Left ventricle myocardium inferior (tissue), 1 donor: ENCODE results near the gene CHMP1B. TPM values are rescaled to one million over a fixed set of nuclear protein-coding genes. Genes with fewer than 3 reads are reported as not detected.

Source experiments
- DNase-seq: peaks from one replicate; pipeline ENCODE4 v3.0.0-alpha.2; 2020
- H3K27ac ChIP-seq: fragments of 200-600 bp; replicated peaks from 2 replicates; pipeline ENCODE4 v1.8.0; 2021
- H3K27me3 ChIP-seq: fragments of 200-600 bp; 2 replicates; pipeline ENCODE4 v1.8.0; 2021; ENCODE audit warnings: low read depth
- H3K36me3 ChIP-seq: fragments of 200-600 bp; 2 replicates; pipeline ENCODE4 v1.8.0; 2021
- H3K4me1 ChIP-seq: fragments of 200-600 bp; 2 replicates; pipeline ENCODE4 v1.8.0; 2021
- H3K4me3 ChIP-seq: fragments of 200-600 bp; 2 replicates; pipeline ENCODE4 v1.8.0; 2021; ENCODE audit warnings: mild to moderate bottlenecking, moderate library complexity
- H3K9me3 ChIP-seq: fragments of 200-600 bp; replicated peaks from 2 replicates; pipeline ENCODE4 v1.8.0; 2021
- intact Hi-C: fragments of 100-400 bp; cut with micrococcal nuclease; formaldehyde crosslinking; loops from one replicate; pipeline ENCODE4 v1.11.0; 2022
- total RNA-seq: library from RNA; stranded (reverse); fragmentation: NEBNext Ultra II Directional; extraction: Animal tissue kit (Norgen Biotek cat#: 25700); gene quantifications from one replicate; pipeline ENCODE4 v1.2.1, GENCODE V29; 2021
- TF ChIP-seq, protein P1 (sequence below): fragments of 200-600 bp; IDR thresholded peaks from 2 replicates; pipeline ENCODE4 v1.8.0; 2021; ENCODE audit warnings: antibody characterized with exemption, mild to moderate bottlenecking, borderline replicate concordance
- donor health status: DM: no; HTN: yes; CAD: no; lungs with severe emphysema.

The CHMP1B gene
- total RNA-seq, 1 donor from 2014 or later: 30.4 TPM

DNA sequence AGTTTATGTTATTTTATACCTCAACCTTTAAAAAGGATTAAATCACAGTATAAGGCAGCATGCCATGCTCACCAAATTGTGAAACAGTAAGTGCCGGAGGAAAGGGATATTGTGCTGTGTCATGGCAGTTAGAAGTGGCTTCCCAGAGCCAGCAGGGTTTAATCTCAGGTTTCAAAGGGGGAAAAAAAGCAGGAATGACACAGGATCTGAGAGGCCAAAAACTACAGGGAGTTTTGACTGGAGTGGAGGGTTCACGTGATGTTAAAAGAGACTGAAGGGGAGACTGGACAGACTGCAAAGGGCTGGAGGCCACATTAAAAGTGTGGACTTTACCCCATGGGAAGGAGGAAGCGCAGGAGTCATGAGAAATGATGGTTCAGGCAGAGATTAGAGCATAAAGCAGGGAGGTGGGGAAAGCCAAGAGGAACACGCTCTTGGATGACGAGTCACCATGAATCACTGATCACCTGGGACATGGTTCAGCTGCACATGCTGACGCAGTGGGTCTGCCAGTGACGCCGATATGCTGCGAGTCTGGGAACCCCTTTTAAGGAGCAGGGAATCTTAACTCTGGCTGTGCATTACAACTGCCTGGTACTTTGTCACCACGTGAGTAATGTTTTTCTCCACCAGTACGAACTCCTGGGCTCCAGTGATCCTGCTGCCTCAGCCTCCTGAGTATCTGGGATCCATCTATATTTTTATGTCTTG lies 6.1 kb downstream of the CHMP1B start:
- TF ChIP-seq, protein P1, sequence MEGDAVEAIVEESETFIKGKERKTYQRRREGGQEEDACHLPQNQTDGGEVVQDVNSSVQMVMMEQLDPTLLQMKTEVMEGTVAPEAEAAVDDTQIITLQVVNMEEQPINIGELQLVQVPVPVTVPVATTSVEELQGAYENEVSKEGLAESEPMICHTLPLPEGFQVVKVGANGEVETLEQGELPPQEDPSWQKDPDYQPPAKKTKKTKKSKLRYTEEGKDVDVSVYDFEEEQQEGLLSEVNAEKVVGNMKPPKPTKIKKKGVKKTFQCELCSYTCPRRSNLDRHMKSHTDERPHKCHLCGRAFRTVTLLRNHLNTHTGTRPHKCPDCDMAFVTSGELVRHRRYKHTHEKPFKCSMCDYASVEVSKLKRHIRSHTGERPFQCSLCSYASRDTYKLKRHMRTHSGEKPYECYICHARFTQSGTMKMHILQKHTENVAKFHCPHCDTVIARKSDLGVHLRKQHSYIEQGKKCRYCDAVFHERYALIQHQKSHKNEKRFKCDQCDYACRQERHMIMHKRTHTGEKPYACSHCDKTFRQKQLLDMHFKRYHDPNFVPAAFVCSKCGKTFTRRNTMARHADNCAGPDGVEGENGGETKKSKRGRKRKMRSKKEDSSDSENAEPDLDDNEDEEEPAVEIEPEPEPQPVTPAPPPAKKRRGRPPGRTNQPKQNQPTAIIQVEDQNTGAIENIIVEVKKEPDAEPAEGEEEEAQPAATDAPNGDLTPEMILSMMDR: no peak
- no peaks in the 10 kb centered on the region for H3K27me3 ChIP-seq
- H3K27ac ChIP-seq: peak overlapping the region; percentile 82
- H3K9me3 ChIP-seq: no peaks in the 10 kb centered on the region
- H3K4me1 ChIP-seq: peaks cover 35% of the 10 kb centered on the region
- peak; percentile 48 for DNase-seq
- peaks cover 11% of the 10 kb centered on the region for H3K36me3 ChIP-seq
- intact Hi-C loops: no loop called here
- H3K4me3 ChIP-seq: peak overlapping the region; percentile 28

DNA sequence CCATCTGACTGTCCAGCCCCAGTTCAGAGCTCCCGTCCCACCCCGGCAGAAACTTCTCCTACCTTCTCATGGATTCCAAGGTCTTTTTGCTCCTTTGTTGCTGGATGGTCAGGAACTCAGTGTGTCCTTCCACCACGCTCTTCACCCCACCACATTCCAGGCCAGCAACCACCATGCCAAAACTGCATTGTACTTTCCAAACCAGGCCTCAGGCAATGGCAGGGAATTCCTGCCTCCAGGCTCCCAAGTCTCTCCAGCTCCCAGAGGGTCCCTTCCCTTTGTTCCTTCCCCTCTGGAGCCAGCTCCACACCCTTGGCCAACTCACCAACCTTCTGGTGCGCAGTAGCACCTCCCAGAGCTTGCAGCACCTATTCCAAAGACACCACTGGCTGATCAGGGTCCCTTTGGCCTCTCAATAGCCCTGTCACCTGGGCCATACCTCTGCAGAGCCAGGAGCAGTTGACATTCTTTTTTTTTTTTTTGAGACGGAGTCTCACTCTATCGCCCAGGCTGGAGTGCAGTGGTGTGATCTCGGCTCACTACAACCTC lies 8.1 kb downstream of the CHMP1B start:
- DNase-seq: no peak
- Histone ChIP-seq H3K4me3 (no peak overlapping the region), H3K27me3 (no peaks in the 10 kb centered on the region), H3K4me1 (peaks cover 15% of the 10 kb centered on the region), H3K9me3 (no peaks in the 10 kb centered on the region), H3K27ac (no peak overlapping the region), H3K36me3 (peaks cover 7% of the 10 kb centered on the region)
- intact Hi-C loops: no loop called here
- TF ChIP-seq, protein P1: no peak

DNA sequence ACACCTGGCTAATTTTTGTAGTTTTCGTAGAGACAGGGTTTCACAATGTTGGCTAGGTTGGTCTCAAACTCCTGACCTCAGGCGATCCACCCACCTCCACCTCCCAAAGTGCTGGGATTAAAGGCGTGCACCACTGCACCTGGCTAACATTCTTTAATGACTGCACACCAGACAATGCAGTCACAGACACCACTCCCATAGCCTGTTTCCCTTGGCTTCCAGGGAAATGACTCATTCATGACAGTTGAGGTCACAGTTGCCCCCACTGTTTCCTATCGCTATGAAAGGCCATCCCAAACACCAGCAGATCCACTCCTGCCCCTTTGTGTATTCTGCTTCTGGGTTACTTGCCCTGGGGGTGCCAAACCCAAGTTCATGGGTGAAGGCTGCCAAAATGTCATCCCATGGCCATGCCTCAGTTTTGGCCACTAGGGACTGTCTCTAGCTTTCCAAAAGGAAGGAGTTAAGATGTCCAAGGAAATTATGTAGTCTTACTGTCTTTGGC lies 8.7 kb downstream of the CHMP1B start:
- no peak overlapping the region for H3K27ac ChIP-seq
- DNase-seq: no peak
- intact Hi-C loops: no loop called here
- H3K27me3 ChIP-seq: no peaks in the 10 kb centered on the region
- TF ChIP-seq, protein P1: no peak
- no peak overlapping the region for H3K4me3 ChIP-seq
- peaks cover 4% of the 10 kb centered on the region for H3K36me3 ChIP-seq
- peaks cover 11% of the 10 kb centered on the region for H3K4me1 ChIP-seq
- no peaks in the 10 kb centered on the region for H3K9me3 ChIP-seq

DNA sequence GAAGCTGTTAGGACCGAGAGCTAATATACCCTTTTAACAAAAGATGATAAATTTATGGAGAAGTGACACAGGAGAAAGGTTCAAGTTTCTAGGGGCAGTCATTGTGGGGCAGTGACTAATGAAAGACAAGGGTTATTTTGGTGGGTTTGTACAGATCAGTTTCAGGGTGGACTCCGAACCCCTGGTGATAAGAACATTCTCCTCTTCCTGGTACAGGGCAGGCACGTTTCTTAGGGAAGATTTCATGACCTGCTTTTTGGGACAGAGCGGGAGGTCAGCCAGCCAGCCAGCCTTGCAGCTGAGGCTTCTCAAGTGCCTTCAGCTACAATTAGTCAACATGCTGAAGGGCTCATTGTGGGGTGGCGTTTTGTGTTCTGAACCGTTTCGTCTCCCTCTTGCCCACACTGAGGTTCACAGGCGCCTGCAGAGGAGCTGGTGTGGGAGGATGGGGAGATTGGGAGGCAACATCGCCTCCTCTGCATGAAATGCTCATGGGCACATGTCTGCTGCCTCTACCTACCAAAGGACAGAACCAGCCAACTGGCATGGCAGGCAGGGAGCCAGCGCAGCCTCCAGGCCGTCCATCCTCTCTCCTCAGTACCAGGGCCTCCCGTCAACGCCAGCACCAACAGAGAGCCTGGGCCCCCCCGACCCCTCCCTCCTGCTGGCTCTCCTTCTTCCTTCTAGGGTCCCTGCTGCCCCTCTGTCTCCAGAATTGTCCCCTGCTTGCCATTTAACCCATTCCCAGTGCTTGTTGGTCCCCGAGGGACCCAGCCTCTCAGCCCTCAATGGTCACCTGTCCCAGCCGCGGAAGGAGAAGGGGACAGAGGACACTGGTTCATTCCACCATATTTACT lies 9.6 kb downstream of the CHMP1B start:
- intact Hi-C loops: no loop called here
- TF ChIP-seq, protein P1: no peak
- H3K4me3 ChIP-seq: no peak overlapping the region
- no peaks in the 10 kb centered on the region for H3K36me3 ChIP-seq
- H3K4me1 ChIP-seq: peaks cover 11% of the 10 kb centered on the region
- no peaks in the 10 kb centered on the region for H3K27me3 ChIP-seq
- no peak overlapping the region for H3K27ac ChIP-seq
- DNase-seq: no peak
- H3K9me3 ChIP-seq: no peaks in the 10 kb centered on the region

DNA sequence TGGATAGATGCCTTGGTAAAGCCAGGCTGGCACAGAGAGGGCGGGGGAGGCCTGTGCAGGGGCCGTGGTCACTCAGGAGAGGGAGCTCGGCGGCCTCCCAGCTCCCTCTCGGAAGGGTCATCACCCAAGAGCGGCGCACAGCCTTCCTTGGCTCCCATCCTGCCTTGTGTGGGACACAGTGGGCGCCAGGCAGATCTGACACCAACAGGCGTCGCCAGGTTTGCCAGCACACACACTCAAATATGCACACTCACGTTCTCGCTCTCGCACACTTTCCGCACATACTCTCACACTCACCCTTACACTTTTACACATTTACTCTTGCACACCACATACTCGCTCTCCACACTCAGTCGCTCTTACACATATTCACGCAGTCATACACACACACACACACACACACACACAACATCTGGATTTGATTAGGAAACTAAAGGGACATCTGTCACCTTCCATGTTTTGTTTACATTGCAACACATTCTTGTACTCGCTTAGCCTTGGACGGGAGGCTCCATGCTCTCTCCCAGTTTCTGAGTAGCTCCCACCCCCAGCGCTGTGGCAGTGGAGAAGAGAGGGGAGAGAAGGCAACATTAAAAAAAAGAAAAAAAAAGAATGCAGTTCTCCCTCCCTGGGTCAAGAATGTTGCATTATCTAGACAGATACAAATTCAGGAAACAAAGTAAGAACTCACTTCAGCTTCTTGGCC lies 10.5 kb downstream of the CHMP1B start:
- intact Hi-C loops: no loop called here
- H3K27ac ChIP-seq: no peak overlapping the region
- no peak for DNase-seq
- no peaks in the 10 kb centered on the region for H3K9me3 ChIP-seq
- TF ChIP-seq, protein P1: no peak
- H3K4me3 ChIP-seq: no peak overlapping the region
- no peaks in the 10 kb centered on the region for H3K27me3 ChIP-seq
- H3K4me1 ChIP-seq: peaks cover 11% of the 10 kb centered on the region
- H3K36me3 ChIP-seq: no peaks in the 10 kb centered on the region
